ENCODE measurements around the gene SEMA4D.

The SEMA4D gene

DNA sequence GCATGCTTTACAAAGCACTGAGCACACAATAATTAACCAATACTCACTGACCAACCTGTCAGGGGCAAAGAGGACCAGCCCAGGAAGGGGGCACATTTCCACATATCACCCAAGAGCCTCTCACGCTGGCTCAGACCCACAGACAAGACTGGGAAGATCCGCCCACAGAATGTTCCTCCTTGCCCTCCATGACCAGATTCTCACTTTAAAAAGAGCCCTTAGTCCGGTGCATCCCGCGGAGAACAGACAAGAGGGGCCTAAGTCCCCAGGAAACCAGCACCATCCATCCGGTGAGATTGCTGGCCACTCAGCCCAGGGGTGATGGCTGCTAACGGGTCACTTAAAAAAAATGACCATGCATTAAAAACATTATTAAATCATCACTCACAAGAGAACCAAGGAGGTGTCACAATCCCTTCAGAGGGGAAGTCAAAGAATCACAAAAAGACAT, 32.9 kb downstream of the SEMA4D start:
- DNase-seq (ENCODE audit: low spot score): no peak

DNA sequence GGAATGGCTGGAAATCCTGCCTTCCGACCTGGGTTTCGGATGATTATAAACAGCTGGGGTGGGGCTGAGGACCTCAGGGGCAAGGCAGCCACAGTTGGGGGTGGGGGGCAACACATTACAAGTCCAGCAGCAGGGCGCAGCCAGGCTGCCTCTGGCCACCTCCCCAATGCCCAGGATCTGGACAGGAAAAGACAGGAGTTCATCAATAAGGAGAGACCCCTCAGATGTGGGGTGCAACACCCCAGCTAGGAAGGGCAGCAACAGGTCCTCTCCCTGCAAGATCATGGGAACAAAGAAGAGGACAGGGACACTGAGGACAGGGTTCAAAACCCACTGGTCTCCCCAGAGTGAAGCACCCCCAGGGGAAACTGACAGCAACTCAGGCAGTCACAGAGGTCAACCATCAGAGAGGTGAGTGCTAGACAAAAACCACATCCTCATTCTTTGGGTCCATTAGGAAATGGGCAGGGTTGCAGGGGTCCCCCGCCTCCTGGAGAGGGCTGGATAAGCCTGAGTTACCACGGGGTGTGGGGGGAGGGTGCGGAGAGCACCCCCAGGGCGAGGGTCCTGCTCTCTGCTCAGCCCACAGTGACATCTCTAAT, 33.5 kb downstream of the SEMA4D start:
- no peak for DNase-seq (ENCODE audit: low spot score)

DNA sequence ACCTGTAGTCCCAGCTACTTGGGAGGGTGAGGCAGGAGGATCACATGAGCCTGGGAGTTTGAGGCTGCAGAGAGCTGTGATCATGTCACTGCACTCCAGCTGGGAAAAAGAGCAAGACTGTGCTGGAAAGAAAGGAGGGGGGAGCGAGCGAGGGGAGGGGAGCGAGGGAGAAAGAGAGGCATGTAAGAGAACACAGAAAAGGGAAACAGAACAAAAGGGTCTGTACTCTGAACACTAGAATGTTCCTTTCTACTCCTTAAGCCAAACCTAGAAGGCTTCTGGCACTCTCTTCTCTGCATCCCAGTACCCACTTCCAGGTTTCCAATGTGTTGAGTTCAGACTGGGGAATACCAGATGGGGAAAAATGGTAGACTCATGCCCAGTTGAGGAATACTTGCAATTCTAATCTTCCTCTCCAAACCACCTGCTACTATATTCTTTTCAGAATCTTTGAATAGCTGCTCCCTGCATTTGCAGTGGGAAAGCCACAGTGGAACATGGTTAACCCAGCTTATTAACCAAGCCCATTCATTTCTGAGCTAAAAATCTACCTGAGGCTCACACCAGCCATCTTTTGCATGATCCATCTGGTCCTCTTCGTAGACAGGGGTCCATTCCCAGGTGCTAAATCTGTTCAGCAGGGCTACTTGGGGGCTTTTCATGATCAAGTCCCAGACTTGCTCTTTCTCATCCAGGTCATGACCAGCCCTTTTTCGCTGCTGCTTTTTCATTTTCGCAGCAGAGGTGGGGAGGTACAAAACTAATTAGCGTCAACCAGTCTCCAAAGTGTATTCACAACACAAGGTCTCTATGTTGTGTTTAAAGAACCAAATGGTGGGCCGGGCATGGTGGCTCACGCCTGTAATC, 34.9 kb downstream of the SEMA4D start:
- no peak for DNase-seq (ENCODE audit: low spot score)

DNA sequence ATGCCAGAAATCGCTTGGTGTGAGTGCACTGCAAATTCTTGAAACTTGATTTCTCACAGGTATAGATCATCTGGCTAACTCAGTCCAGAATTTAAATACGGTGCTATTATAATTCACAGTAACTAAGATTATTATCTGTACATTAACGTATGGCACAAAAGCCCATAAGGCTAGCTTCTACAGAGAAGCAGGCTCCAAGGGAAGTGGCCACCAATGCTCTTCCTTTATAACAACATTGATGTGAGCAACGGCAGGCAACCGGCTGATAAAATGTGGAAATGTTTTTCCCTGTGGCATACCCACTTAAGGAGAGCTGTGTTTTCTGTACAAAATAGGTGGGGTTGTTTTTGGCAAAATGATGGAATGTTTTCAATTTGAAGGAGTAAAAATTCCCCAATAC, 35.7 kb downstream of the SEMA4D start:
- DNase-seq (ENCODE audit: low spot score): no peak

DNA sequence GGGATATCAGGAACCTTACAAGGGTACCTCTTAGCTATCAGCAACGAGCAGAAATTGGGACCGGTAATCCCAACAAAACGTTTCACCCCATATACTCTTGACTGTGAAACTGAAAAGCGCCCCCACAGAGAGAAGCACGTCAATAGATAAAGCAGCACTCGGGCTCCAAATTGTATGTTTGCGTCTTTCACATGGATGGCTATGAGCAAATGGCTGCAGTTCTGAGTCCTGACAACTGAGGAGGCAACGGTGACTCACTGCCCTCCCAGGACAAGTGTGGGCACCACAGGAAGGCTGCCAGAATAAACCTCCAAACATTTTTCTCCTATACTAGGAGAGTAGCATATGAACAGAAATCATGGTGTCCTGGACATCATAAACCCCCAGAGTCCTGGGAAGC, 36.6 kb downstream of the SEMA4D start:
- DNase-seq (ENCODE audit: low spot score): peak; percentile 59

DNA sequence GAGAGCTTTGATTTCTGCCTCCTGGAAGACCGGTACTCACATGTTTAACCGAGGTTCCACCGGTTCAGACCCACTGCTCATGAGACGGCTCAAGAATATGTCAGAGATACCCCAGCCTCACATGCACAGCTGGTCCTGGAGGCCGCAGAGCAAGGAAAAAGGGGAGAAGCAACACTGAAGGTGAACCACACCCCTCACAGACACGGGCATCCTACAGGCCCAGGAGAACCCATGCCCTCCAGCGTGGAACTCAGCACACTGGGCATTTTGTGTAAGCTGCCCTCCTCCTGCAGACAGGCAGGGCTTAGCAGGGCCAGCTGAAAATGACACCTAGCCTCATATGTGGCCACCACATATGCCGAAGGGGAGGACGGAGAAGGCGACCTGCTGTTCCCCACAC, 37.4 kb downstream of the SEMA4D start:
- no peak for DNase-seq (ENCODE audit: low spot score)

DNA sequence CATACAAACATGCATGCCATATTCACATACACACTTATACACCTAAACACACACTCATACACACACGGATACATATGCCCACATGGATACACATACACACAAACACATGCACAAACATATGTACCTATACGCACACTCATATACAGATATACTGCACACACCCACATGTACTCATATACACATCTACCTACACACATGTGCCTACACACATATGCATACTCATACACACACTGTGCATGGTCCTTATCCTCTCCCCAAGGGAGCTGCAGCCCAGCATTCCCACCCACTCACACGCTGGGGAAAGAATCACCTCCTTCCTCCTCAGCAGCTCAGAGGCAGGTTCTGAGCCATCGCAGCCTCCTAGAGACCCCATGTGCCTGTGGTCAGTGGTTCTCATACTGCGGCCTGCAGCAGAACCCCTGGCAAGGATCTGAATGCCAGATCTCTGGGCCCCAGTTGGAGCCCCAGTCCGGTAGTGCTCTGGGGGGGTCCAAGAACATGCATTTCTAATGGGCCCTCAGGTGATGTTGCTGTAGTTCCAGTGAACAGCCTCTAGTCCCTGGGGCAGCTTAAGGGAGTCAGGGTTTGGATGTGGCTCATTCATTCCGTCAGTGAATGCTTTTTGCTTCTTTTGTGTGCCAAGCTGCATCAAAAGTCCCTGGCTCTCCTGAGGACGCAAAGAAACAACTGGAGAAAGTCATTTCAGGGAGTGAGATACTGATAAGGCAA, 39.0 kb downstream of the SEMA4D start:
- DNase-seq (ENCODE audit: low spot score): no peak

DNA sequence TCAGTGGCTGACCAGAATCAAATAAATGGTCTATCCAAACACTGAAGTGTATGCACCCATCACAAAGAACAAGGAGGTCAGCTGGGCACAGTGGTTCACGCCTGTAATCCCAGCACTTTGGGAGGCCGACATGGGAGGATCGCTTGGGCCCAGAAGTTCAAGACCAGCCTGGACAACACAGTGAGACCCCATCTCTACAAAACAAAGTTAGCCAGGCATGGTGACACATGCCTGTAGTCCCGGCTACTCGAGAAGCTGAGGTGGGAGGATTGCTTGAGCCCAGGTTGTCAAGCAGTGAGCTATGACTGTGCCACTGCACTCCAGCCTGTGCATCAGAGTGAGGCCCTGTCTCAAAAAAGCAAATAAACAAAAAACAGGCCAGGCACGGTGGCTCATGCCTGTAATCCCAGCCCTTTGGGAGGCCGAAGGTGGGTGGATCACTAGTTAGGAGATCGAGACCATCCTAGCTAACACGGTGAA, 40.5 kb downstream of the SEMA4D start:
- DNase-seq (ENCODE audit: low spot score): no peak

DNA sequence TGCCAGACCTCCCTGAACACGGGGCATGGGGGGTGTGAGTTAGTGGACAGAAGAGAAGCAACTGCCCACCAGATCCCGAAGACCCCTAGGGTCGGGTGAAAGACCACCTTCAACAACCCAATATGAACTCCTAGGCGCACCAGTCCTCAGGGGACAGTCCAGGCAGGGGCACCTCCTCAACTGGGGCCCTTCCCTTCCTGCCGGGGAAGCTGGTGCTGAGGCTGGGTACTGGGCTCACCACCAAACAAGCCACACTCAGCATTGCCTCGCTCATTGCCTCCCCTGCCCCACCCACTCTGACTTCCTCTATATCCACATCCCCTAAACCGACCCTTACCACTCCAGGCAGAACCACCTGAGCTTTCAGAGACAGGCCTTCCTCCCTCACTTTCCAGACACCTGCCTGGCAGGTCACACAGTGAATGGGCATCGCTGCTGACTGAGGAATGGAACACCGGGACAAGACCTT, 42.5 kb downstream of the SEMA4D start:
- no peak for DNase-seq (ENCODE audit: low spot score)

DNA sequence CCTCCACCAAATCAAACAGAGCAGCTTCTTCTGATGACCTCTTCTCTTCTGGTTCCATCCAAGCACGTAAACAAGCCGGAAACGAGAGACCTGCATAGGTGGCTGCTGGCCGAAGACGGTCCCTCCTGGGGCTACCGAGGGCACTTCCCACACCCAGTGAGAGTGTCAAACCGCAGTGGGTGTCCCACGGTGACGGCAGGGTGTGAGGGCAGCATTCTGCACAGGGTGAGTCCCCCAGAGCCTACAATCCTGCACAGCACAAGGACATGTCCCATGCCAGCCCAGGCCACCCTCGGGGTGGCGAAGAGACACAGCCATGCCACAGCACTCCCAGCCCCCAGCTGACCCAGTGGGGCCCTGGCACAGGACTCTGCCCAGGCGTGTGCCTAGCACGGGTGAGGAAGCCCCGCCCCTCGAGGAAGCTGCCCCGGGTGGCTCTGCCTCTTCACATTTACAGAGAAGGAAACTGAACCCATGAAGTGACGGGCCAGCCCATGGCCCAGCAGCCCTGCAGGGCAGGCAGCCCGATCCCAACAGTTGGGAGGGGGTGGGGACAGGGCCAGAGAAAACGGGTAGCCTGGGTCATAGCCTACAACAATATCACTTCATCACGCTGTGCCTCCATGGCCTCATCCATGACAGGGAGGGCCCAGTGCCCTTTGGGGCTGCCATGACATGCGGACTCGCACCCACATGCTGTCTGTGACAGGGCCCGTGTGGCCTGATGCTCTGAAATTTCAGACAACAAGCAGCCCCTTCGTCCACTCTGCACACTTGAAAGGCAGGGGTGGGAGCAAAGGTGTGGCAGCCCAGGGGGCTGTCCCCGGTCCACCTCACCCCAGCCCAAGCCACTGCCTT, 43.2 kb downstream of the SEMA4D start:
- no peak for DNase-seq (ENCODE audit: low spot score)

DNA sequence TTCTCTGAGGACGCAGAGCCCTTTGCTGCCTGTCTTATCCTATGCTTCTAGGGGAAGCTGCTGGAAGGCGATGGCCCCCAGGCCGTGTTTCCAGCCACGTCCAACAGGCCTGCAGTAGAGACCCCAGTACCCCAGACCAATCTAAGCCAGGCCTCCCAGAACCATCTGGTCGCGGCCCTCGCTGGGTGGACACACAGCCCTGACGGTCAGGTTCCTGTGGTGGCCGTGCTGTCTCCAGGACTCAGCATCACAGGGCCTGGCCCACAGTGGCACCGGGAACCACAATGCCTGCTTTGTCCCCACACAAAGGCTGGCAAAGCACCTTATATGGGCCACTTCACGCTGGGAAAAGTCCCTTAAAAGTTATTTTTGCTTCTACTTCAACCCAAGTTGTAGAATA, 44.5 kb downstream of the SEMA4D start:
- no peak for DNase-seq (ENCODE audit: low spot score)

DNA sequence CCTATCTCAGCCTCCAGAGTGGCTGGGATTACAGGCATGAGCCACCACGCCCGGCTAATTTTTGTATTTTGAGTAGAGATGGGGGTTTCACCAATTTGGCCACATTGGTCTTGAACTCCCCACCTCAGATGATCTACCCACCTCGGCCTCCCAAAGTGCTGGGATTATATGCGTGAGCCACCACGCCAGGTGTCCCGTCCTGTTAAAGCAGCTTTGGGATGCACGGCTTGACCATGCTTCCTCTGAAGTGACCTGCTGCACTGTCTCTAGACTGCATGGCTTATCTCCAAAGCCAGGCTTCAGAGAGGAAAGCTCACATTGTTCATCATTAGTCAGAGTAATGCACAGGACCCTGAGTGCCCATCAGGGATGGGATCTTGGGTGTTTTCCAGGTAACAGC, 45.4 kb downstream of the SEMA4D start:
- no peak for DNase-seq (ENCODE audit: low spot score)

DNA sequence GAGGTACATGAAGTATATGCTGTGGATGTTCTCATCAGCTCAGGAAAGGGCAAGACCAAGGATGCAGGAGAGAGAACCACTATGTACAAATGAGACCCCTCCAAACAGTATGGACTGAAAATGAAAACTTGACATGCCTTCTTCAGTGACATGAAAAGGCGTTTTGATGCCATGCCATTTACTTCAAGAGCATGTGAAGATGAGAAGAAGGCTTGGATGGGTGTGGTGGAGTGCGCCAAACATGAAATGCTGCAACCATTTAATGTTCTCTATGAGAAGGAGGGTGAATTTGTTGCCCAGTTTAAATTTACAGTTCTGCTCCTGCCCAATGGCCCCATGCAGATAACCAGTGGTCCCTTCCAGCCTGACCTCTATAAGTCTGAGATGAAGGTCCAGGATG, 47.7 kb downstream of the SEMA4D start:
- DNase-seq (ENCODE audit: low spot score): no peak

DNA sequence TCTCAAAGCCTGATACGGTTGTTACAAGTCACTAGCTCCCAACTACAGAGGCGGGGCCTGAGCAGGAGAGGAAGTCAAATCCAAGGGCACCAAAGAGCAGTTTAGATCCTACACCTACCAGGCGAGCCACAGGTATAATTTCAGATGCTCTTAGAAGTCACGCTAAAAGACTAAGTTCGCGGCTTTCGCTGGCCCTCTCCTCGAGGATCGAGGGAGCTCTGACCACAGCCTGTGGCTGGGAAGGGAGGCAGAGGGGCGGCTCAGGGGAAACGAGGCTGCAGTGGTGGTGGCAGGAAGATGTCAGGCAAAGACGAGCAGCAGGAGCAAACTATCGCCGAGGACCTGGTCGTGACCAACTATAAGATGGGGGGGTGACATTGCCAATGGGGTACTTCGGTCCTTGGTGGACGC, 48.6 kb downstream of the SEMA4D start:
- no peak for DNase-seq (ENCODE audit: low spot score)

DNA sequence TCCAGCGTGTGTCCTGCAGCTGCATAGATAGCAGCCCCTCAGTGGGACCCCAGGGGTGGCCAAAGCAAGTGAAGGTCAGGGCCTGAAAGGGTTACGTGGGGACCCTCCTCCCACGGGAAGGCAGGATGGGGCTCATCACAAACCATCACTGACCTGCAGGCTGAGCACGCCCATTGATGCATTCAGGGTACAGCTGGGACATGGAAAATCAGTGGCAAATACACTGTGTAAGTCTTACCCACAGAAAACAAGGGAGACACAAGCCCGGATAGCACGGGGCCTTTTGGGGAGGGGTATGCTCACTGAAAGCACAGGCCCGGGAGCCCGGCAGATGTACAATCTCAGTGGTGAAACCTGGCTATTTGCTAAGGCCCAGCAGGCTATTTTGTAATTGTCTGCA, 49.1 kb downstream of the SEMA4D start:
- no peak for DNase-seq (ENCODE audit: low spot score)

DNA sequence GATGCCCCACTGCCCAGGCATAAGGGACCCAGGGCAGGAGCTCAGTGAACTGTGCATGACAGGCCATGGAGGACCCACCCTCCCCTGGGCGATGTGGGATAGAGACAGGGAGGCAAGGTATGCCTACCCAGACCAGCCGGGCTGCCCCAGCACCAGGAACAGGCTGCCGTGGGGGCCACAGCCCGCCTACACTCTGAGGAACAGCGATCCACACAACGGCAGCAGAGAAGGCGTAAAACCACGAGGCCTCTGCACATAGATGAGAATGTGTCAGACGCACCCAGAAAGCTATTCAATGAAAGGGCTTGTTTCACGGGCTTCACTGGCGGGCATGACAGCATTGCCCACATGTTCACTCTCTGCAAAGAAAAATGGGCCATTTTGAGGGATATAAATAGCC, 49.5 kb downstream of the SEMA4D start:
- no peak for DNase-seq (ENCODE audit: low spot score)

DNA sequence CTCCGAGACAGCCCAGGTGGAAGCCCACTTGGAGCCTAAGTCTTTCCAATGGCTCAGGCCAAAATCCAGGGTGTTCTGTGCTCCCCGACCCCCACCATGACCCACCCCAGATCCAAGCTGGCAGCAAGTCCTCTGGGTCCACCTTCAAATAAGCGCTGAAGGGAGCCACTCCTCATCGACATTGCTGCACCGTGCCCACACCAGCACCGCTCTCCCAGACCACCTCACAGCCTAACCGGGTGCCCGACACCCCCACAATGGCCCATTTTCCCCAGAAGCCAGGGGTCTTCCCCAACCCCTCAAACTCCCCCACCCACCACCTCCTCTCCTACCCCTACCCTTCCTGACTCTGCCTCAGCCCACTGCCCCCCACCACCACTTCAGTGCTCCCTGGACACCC, 50.5 kb downstream of the SEMA4D start:
- DNase-seq (ENCODE audit: low spot score): no peak

DNA sequence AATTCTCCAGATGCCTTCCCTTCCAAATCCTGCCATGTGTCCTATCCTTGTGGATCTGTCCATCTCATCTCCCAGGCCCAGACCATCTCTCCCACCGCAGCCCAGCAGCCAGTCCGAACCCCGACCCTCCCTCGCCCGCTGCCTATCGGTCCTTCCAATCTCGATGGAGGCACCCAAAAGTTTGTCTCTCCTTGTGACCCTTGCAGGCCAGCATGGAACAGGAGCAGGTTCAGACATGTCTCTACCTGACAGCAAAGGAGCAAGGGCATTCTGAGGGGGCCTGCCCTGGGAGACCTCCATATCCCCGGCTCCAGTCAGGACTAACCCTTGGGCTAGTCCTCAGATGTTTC, 51.0 kb downstream of the SEMA4D start:
- DNase-seq (ENCODE audit: low spot score): no peak

DNA sequence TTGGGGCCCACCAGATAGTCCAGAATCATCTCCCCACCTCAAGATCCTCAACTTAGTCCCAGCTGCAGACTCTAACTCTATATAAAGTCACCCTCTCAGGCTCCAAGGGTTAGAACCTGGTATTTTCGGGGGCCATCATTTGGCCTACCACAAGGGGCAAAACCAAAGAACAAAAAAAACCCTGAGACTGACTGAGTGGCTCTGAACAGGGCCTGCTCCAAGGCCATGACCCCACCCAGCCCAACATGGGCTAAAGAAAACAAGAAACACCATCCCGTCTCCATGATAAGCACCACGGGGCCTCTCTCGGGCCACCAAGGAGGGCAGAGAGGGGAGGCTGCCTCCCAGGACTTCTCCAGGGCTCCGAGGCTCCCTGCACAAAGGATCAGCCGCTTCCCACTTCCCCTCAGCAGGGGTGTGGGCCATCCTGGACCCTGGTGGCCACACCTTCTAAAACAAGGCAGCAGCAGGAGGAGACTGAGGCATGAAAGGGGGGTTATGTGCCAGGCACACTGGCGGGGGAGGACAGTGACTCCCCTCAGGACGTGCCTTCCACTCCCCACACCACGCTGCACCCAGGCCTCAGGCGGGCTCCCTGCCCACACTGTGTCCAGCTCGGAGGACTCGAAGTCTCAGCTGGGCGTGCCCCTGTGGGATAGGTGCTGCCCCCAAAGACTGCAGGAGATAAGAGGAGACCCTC, 51.5 kb downstream of the SEMA4D start:
- DNase-seq (ENCODE audit: low spot score): no peak

DNA sequence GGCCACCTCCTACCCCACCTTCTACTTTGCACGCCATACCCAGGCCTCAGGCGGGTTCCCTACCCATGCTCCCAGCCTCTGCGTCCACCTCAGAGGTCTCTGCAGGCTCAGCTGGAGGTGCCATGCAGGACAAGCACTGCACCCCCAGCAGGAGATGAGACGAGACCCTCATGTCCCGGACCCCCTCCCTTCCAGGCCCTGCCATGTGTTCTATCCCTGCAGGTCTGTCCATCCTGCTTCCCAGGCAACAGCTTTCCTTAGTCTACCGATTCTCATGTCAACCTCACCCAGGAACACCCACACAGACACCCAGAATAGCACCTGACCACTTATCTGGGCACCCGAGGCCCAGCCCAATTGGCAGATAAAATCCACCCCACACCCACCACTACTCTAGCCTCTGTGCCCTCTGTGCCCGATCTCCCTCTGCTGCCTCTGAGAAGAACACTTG, 52.1 kb downstream of the SEMA4D start:
- no peak for DNase-seq (ENCODE audit: low spot score)

Data from activated CD4-positive, alpha-beta T cell treated with anti-CD3 and anti-CD28 coated beads, Interleukin-2, Interleukin-4, amounts not matched to agents 100 ng/mL and 50 ng/mL, durations not matched to agents 16 hours and 8 hours (primary cell).